NCI-H345 treated with DMSO at 0.1 percent for 48 hours (cell line): ENCODE results near the gene ZBTB43.

Source experiments
- DNase-seq: peaks from one replicate; lab custom pipeline; 2025; ENCODE audit not compliant: unreplicated experiment; lab: John Stamatoyannopoulos, UW

Gene ZBTB43

DNA sequence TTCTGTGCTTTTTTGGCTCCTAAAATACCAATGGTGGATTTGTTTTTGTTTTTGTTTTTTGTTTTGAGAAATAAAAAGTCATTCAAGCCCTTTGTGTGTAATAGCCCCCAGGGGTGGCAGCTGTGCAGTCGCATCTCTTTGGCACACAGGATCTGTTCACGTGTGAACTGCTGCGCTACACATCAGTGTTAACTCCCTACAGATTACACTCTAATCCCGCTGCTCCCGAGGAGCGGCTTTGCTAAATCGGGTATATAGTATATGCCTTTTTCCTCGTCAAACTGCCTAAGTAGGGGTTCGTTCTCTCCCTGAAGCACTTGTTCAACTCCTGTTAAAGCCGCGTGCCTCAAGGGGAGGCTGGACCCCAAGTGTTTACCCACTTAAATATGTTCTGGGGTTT, 77.9 kb downstream of the ZBTB43 start:
- no peak for DNase-seq

DNA sequence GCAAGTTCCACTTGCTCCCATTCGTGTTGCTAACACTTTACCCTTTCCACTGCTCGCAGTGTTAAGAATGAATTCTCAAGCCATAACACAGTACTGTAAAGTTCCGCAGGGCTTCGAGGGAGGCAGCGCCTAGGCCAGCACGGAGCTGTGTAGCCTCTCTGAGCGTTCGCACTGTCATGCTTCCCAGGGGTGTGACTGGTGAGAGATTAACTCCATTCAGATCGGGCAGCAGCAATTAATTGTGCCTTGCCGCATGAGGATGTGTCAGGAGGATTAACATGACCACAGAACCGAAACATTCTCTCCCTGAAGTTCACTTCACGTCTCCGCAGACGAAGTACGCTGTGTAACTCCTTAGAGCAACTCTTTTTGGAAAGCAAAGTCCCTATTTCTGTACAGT, 78.8 kb downstream of the ZBTB43 start:
- DNase-seq: no peak

DNA sequence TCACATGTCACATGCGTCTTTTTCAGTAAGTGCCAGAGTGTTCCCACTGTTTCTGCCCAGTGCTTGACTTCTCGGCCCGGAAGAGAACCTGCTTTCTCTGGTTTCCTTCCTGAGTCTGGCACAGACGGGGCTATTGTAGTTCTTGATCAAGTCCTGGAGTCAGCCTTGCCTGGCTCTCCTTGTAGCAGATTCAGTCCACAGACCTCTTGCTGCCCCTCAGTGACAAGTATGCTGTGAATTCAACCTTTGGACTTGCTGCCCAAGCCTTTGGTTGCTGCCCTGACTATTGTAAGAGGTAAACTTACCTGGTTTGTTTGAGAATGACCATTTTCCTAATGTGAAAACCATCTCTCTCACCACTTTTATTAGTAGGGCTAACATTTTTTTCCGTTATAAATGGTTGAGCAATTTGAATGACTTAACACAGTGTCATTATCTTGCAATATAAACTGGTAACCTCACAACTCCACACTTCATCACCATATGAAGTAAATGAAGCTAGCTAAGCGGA, 80.3 kb downstream of the ZBTB43 start:
- DNase-seq: no peak

DNA sequence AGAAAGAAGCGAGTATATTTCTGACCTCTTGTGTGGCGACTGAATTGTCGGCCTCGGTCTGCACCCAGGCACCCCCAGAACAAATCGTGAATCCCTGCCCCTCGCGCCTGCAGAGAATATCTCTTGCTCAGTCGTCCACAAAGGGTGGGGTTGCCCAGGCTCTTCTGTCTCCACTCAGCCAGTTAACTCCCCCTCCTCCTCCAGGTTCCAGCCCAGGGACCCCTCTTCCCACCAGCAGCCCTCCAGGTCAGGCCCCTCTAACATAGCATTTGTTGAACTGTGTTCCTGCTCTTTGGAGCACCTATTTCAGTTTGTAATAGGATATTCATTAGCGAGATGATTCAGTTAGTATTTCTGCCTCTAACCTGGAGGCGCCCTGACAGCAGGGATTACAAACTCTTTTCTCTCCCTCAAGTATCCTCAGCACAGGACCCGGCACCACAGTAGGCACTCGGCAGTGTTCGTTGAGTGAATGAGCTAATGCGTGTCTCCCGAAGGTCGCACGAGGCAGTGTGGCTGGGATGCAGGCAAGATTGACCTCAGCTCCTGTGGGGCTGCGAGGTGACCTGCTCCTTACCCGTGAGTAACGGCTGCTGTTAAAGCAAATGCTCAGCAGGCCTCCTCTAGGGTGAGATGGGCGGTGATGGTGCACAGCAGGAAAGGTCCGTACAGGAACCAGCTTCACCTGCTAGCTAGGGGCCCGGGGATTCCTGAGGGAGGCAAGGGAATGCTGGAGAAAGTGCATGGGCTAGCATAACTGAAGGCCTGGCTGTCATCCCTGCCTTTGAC, 81.4 kb downstream of the ZBTB43 start:
- DNase-seq: no peak

DNA sequence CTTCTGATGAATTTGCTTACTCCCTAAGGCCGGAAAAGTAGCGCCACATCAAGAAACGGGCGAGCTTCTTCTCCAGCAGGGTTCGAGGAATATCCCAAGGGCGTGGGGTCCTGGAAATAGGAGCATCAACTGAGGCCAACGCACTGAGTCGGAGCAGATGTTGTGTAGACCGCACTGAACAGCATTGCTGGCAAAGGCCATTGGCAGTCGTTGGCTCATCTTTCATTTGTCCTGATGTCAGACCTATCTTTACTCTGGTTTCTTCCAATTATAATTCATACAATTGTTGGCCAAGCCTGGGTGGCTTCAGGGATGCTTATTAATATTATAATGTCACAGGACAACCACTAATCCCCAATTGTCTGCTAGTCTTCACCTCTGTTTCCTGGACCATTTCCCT, 82.1 kb downstream of the ZBTB43 start:
- DNase-seq: no peak
